K562 (cell line): Measurements from ENCODE around the gene NBEA. TPM values are rescaled to one million over a fixed set of nuclear protein-coding genes. Genes with fewer than 3 reads are reported as not detected.

Experiments used
- ATAC-seq: fragments of 200-7000 bp; cut with Tn5 transposase; 3 replicates; pipeline ENCODE4 v1.9.1; 2020; ENCODE audit warnings: moderate library complexity
- BruUV-seq: library from RNA; stranded (reverse); fragments of 400-500 nt; replicated peaks from 2 replicates; lab custom pipeline; 2021; lab: Mats Ljungman, UMichigan
- CTCF ChIA-PET: fragments of 300-600 bp; formaldehyde crosslinking; extraction: SDS; loops from one replicate; lab custom pipeline; 2021; ENCODE audit warnings: low intra/inter-chr PET ratio; lab: Yijun Ruan, JAX
- POLR2A ChIA-PET: fragments of 300-600, 350-650 bp; sonication (Branson Sonifier 250); formaldehyde crosslinking; extraction: SDS; loops from one replicate; lab custom pipeline; 2021; ENCODE audit warnings: antibody characterized with exemption, inconsistent platforms; lab: Yijun Ruan, JAX
- DNase-seq, 4 experiments: peaks; one replicate each; pipeline versions ENCODE4 v3.0.0 to v3.0.0-alpha.2; 2011 to 2018; ENCODE audit warnings: low spot score in 3 of 4, mixed read lengths in 3 of 4; ENCODE audit errors: extremely low read depth in 1 of 4
- FAIRE-seq: peaks from 2 replicates; lab custom pipeline; 2011; peaks lifted over from hg19 to GRCh38; lab: Jason Lieb, UNC
- H2AFZ ChIP-seq: 2 replicates; pipeline ENCODE4 v1.6.0; 2011; ENCODE audit warnings: low read depth, low read length, control low read depth, inconsistent platforms
- H3K27ac ChIP-seq: fragments of 200-600 bp; 3 replicates; pipeline ENCODE4 v1.8.0; 2011; ENCODE audit warnings: low read depth, mild to moderate bottlenecking, control low read depth, inconsistent platforms, low read length, moderate library complexity, mixed read lengths; ENCODE audit errors: extremely low read depth
- H3K27me3 ChIP-seq, 2 experiments: fragments of 300-600 bp in 1 of 2; 2 replicates in 1 of 2; 3 replicates in 1 of 2; pipeline versions ENCODE4 v1.6.0 to v1.8.0; 2011; ENCODE audit warnings: inconsistent platforms in 2 of 2, low read length in 2 of 2, mild to moderate bottlenecking in 1 of 2, mixed read lengths in 1 of 2, moderate library complexity in 1 of 2; ENCODE audit not compliant: control insufficient read depth in 2 of 2, insufficient read depth in 2 of 2
- H3K36me3 ChIP-seq: fragments of 300-600 bp; 3 replicates; pipeline ENCODE4 v1.8.0; 2011; ENCODE audit warnings: mild to moderate bottlenecking, low read length, inconsistent platforms; ENCODE audit not compliant: control insufficient read depth, insufficient read depth
- H3K4me1 ChIP-seq, 2 experiments: fragments of 200-600 bp in 1 of 2; replicated peaks in 1 of 2; 2 replicates in 1 of 2; 3 replicates in 1 of 2; pipeline versions ENCODE4 v1.5.1 to v1.8.0; 2011; ENCODE audit warnings: inconsistent platforms in 2 of 2, low read length in 2 of 2, mild to moderate bottlenecking in 1 of 2, mixed read lengths in 1 of 2, moderate library complexity in 1 of 2; ENCODE audit not compliant: control insufficient read depth in 2 of 2, insufficient read depth in 2 of 2
- H3K4me2 ChIP-seq: 2 replicates; pipeline ENCODE4 v1.6.1; 2011; ENCODE audit warnings: low read length, control low read depth, inconsistent platforms, mixed read lengths; ENCODE audit not compliant: insufficient read depth
- H3K4me3 ChIP-seq: fragments of 200-600 bp; sonication (generic), shearing (Covaris generic); 2 replicates; pipeline ENCODE4 v1.5.1; 2016; ENCODE audit warnings: control low read depth, inconsistent platforms
- H3K79me2 ChIP-seq: fragments of 200-600 bp; 3 replicates; pipeline ENCODE4 v1.8.0; 2011; ENCODE audit warnings: low read length, inconsistent platforms; ENCODE audit not compliant: control insufficient read depth, insufficient read depth
- H3K9ac ChIP-seq, 2 experiments: 2 replicates each; pipeline versions ENCODE4 v1.6.0 to v1.6.1; 2011; ENCODE audit warnings: low read depth in 2 of 2, low read length in 2 of 2, control low read depth in 1 of 2, inconsistent platforms in 1 of 2, mild to moderate bottlenecking in 1 of 2, mixed read lengths in 1 of 2; ENCODE audit not compliant: insufficient read depth in 1 of 2
- H3K9me1 ChIP-seq: one replicate; pipeline ENCODE4 v1.6.0; 2011; ENCODE audit warnings: inconsistent platforms, mild to moderate bottlenecking, low read length, moderate library complexity; ENCODE audit not compliant: control insufficient read depth, insufficient read depth
- H3K9me3 ChIP-seq: replicated peaks from 2 replicates; pipeline ENCODE4 v1.5.1; 2011; ENCODE audit warnings: low read depth, low read length, inconsistent platforms; ENCODE audit not compliant: control insufficient read depth, insufficient read depth
- H4K20me1 ChIP-seq: replicated peaks from 2 replicates; pipeline ENCODE4 v1.6.1; 2011; ENCODE audit warnings: low read length, inconsistent platforms, mixed read lengths; ENCODE audit not compliant: control insufficient read depth, insufficient read depth
- BHLHE40 ChIP-seq: IDR thresholded peaks from 2 replicates; pipeline ENCODE4 v1.6.1; 2011; ENCODE audit warnings: low read length, improper control_type of control experiment
- ZNF76 ChIP-seq: fragments of 250-450 bp; sonication (Bioruptor Pico); IDR thresholded peaks from 2 replicates; pipeline ENCODE4 v1.4.0; 2020; ENCODE audit warnings: mild to moderate bottlenecking, moderate library complexity, borderline replicate concordance
- WGBS: fragments of 100-300 bp; shearing (Covaris generic); methylation state at CpG from one replicate; pipeline ENCODE4 v1.1.6; 2016; ENCODE audit warnings: low coverage, mixed read lengths; ENCODE audit not compliant: insufficient coverage; ENCODE audit errors: missing lambda C conversion rate; 5-methylcytosine and 5-hydroxymethylcytosine counted together
- in situ Hi-C: fragments of 300-500 bp; cut with MboI; formaldehyde crosslinking; loops from 4 replicates; pipeline ENCODE4 v1.15.0; 2018; ENCODE audit warnings: inconsistent platforms, mixed read lengths
- intact Hi-C: fragments of 100-400 bp; cut with micrococcal nuclease; formaldehyde crosslinking; loops from 2 replicates; pipeline ENCODE4 v1.14.2; 2022
- polyA plus RNA-seq, 8 experiments: library from polyadenylated mRNA; depleted of rRNA in 4 of 8; stranded (reverse) in 5 of 8; unstranded in 3 of 8; fragments of >200 nt; fragmentation: Nextera tagmentation in 2 of 8; fragmentation: Illumina TruSeq in 1 of 8; extraction: Ambion mirVana in 2 of 8; extraction: Trizol in 1 of 8; gene quantifications; 2 replicates each; pipeline versions ENCODE4 v1.2.1 to v1.2.3, GENCODE V29; 2011 to 2014; ENCODE audit warnings: inconsistent platforms in 1 of 8, missing spikeins in 1 of 8
- total RNA-seq, 7 experiments: library from RNA; depleted of rRNA in 6 of 7; stranded (reverse); fragments of >200 nt in 6 of 7; fragmentation: Illumina TruSeq in 2 of 7; extraction: Trizol in 2 of 7; gene quantifications; 2 replicates each; pipeline versions ENCODE4 v1.2.1 to v1.2.3, GENCODE V29; 2011 to 2021; ENCODE audit warnings: low replicate concordance in 1 of 7

NBEA gene
- total and polyA plus RNA-seq, 9 of the 15 experiments (the other 6 are each of a cell fraction or from before 2014, with no cell fraction given), result 0.03 to 0.94 (median 0.05) TPM; not detected in 2

- ChIA-PET CTCF (no interaction called here), POLR2A (no interaction called here)
- H3K4me1 ChIP-seq, result no peaks in the 10 kb centered on the region
- H3K27me3 ChIP-seq, result peaks cover 0 to 8% of the 10 kb centered on the region in 2 experiments; a peak in 2 of 5 replicates
- no peaks in the 10 kb centered on the region for H3K9me1 ChIP-seq
- intact Hi-C loops (no loop called here), in situ Hi-C loops (no loop called here)
- H3K79me2 ChIP-seq, result no peaks in the 10 kb centered on the region
- no peak for TF ChIP-seq BHLHE40
- H3K4me2 ChIP-seq, result no peak overlapping the region
- BruUV-seq, result no TSS peak
- no peaks in the 10 kb centered on the region for H3K9me3 ChIP-seq
- no peak for ATAC-seq
- 0% methylated on average over 4 of the region's 5 CpGs for WGBS
- H4K20me1 ChIP-seq, result no peaks in the 10 kb centered on the region
- no peak overlapping the region for H3K9ac ChIP-seq
- no peak overlapping the region for H2AFZ ChIP-seq
- no peak overlapping the region for H3K27ac ChIP-seq
- no peak overlapping the region for H3K4me3 ChIP-seq
- no peak for DNase-seq
- FAIRE-seq, result no peak
- no peaks in the 10 kb centered on the region for H3K36me3 ChIP-seq
These were observed 535.4 kb downstream of the NBEA start for GRCh38 chr13:35477386-35477946.

- Histone ChIP-seq H3K9me1 (no peaks in the 10 kb centered on the region), H4K20me1 (no peaks in the 10 kb centered on the region), H3K27ac (no peak overlapping the region), H3K4me2 (no peak overlapping the region), H3K27me3 (peaks cover 0 to 8% of the 10 kb centered on the region in 2 experiments; a peak in 2 of 5 replicates), H3K36me3 (no peaks in the 10 kb centered on the region), H3K79me2 (no peaks in the 10 kb centered on the region), H3K9ac (no peak overlapping the region; a peak in 1 of 4 replicates), H2AFZ (no peak overlapping the region), H3K4me3 (no peak overlapping the region), H3K9me3 (no peaks in the 10 kb centered on the region), H3K4me1 (no peaks in the 10 kb centered on the region)
- TF ChIP-seq ZNF76 (CRISPR knock-in tag), result no peak
- no peak for TF ChIP-seq BHLHE40
- DNase-seq (no peak), ATAC-seq (no peak), FAIRE-seq (no peak)
- POLR2A ChIA-PET, result no interaction called here
- CTCF ChIA-PET, result no interaction called here
- intact Hi-C loops, result no loop called here
- in situ Hi-C loops, result no loop called here
- BruUV-seq, result no TSS peak
- 8% methylated on average over 29 of the region's 51 CpGs for WGBS
These were observed 536.4 kb downstream of the NBEA start for GRCh38 chr13:35478271-35479037.
